WTC11 (cell line): ENCODE measurements around the gene THRSP.

Experiments used
- CBFB ChIP-seq: sonication (generic); formaldehyde crosslinking; IDR thresholded peaks from 2 replicates; pipeline ENCODE4 v1.8.1; 2022; ENCODE audit warnings: mild to moderate bottlenecking, low read depth, missing genetic modification reagents
- ESRRA ChIP-seq: sonication (generic); formaldehyde crosslinking; IDR thresholded peaks from 2 replicates; pipeline ENCODE4 v1.8.1; 2022; ENCODE audit warnings: mild to moderate bottlenecking, missing genetic modification reagents, borderline replicate concordance
- KAT7 ChIP-seq: sonication (generic); formaldehyde crosslinking; IDR thresholded peaks from 2 replicates; pipeline ENCODE4 v1.8.1; 2023; ENCODE audit warnings: missing genetic modification reagents, mild to moderate bottlenecking, borderline replicate concordance
- NR2C2 ChIP-seq: sonication (generic); formaldehyde crosslinking; IDR thresholded peaks from 2 replicates; pipeline ENCODE4 v1.8.0; 2022; ENCODE audit warnings: mild to moderate bottlenecking, missing genetic modification reagents
- SP1 ChIP-seq: sonication (generic); formaldehyde crosslinking; conservative IDR thresholded peaks from 2 replicates; pipeline ENCODE4 v1.8.1; 2022; ENCODE audit warnings: missing genetic modification reagents
- TEAD4 ChIP-seq: sonication (generic); formaldehyde crosslinking; IDR thresholded peaks from 2 replicates; pipeline ENCODE4 v1.8.0; 2022; ENCODE audit warnings: mild to moderate bottlenecking, missing genetic modification reagents
- TP53 ChIP-seq: sonication (generic); formaldehyde crosslinking; IDR thresholded peaks from 2 replicates; pipeline ENCODE4 v1.8.1; 2023; ENCODE audit warnings: mild to moderate bottlenecking, missing genetic modification reagents
- ZNF121 ChIP-seq: sonication (generic); formaldehyde crosslinking; IDR thresholded peaks from 2 replicates; pipeline ENCODE4 v1.8.0; 2023; ENCODE audit warnings: missing genetic modification reagents
- ZNF263 ChIP-seq: sonication (generic); formaldehyde crosslinking; IDR thresholded peaks from 2 replicates; pipeline ENCODE4 v1.8.1; 2022; ENCODE audit warnings: low read depth, mild to moderate bottlenecking, moderate library complexity, missing genetic modification reagents
- TF ChIP-seq, protein P1 (sequence below): sonication (generic); formaldehyde crosslinking; IDR thresholded peaks from 2 replicates; pipeline ENCODE4 v1.8.1; 2023; ENCODE audit warnings: mild to moderate bottlenecking, moderate library complexity, missing genetic modification reagents
- TF ChIP-seq, protein P2 (sequence below): fragments of 200-600 bp; IDR thresholded peaks from 2 replicates; pipeline ENCODE4 v1.8.0; 2022; ENCODE audit warnings: antibody characterized with exemption
- TF ChIP-seq, protein P3 (sequence below): sonication (generic); formaldehyde crosslinking; IDR thresholded peaks from 2 replicates; pipeline ENCODE4 v1.8.0; 2023; ENCODE audit warnings: missing genetic modification reagents
- TF ChIP-seq, protein P4 (sequence below): sonication (generic); formaldehyde crosslinking; IDR thresholded peaks from 2 replicates; pipeline ENCODE4 v1.8.1; 2023; ENCODE audit warnings: mild to moderate bottlenecking, missing genetic modification reagents, moderate library complexity
- TF ChIP-seq, protein P5 (sequence below): sonication (generic); formaldehyde crosslinking; IDR thresholded peaks from 2 replicates; pipeline ENCODE4 v1.8.0; 2023; ENCODE audit warnings: mild to moderate bottlenecking, missing genetic modification reagents

DNA sequence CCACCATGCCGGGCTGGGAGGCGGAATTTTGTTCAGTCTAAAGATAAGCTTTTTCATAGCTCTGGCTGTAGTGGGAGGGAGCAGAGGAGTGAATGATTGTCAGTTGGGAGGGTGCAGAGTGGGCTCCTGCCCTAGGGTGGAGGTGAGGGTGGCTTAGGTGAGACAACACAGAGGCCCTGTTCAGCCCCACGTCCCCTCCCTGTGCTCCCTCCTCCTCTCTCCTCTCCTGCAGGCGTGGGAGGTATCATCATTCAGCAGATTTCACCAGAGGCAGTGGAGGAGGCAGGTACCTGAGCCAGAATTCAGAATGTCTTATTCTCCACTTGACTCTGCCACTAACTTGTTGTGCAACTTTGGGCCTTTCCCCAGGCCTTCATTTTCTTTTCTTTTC is 1.7 kb upstream of the THRSP start:
- TF ChIP-seq, protein P1, sequence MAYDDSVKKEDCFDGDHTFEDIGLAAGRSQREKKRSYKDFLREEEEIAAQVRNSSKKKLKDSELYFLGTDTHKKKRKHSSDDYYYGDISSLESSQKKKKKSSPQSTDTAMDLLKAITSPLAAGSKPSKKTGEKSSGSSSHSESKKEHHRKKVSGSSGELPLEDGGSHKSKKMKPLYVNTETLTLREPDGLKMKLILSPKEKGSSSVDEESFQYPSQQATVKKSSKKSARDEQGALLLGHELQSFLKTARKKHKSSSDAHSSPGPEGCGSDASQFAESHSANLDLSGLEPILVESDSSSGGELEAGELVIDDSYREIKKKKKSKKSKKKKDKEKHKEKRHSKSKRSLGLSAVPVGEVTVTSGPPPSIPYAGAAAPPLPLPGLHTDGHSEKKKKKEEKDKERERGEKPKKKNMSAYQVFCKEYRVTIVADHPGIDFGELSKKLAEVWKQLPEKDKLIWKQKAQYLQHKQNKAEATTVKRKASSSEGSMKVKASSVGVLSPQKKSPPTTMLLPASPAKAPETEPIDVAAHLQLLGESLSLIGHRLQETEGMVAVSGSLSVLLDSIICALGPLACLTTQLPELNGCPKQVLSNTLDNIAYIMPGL (CRISPR knock-in tag) = no peak
- TF ChIP-seq, protein P2, sequence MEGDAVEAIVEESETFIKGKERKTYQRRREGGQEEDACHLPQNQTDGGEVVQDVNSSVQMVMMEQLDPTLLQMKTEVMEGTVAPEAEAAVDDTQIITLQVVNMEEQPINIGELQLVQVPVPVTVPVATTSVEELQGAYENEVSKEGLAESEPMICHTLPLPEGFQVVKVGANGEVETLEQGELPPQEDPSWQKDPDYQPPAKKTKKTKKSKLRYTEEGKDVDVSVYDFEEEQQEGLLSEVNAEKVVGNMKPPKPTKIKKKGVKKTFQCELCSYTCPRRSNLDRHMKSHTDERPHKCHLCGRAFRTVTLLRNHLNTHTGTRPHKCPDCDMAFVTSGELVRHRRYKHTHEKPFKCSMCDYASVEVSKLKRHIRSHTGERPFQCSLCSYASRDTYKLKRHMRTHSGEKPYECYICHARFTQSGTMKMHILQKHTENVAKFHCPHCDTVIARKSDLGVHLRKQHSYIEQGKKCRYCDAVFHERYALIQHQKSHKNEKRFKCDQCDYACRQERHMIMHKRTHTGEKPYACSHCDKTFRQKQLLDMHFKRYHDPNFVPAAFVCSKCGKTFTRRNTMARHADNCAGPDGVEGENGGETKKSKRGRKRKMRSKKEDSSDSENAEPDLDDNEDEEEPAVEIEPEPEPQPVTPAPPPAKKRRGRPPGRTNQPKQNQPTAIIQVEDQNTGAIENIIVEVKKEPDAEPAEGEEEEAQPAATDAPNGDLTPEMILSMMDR = no peak
- TF ChIP-seq, protein P3, sequence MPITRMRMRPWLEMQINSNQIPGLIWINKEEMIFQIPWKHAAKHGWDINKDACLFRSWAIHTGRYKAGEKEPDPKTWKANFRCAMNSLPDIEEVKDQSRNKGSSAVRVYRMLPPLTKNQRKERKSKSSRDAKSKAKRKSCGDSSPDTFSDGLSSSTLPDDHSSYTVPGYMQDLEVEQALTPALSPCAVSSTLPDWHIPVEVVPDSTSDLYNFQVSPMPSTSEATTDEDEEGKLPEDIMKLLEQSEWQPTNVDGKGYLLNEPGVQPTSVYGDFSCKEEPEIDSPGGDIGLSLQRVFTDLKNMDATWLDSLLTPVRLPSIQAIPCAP = no peak
- TF ChIP-seq NR2C2 = no peak
- TF ChIP-seq, protein P4, sequence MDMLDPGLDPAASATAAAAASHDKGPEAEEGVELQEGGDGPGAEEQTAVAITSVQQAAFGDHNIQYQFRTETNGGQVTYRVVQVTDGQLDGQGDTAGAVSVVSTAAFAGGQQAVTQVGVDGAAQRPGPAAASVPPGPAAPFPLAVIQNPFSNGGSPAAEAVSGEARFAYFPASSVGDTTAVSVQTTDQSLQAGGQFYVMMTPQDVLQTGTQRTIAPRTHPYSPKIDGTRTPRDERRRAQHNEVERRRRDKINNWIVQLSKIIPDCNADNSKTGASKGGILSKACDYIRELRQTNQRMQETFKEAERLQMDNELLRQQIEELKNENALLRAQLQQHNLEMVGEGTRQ = no peak
- TF ChIP-seq TEAD4 (CRISPR knock-in tag) = no peak
- TF ChIP-seq ZNF121 (CRISPR knock-in tag) = no peak
- TF ChIP-seq KAT7 (CRISPR knock-in tag) = no peak
- TF ChIP-seq, protein P5, sequence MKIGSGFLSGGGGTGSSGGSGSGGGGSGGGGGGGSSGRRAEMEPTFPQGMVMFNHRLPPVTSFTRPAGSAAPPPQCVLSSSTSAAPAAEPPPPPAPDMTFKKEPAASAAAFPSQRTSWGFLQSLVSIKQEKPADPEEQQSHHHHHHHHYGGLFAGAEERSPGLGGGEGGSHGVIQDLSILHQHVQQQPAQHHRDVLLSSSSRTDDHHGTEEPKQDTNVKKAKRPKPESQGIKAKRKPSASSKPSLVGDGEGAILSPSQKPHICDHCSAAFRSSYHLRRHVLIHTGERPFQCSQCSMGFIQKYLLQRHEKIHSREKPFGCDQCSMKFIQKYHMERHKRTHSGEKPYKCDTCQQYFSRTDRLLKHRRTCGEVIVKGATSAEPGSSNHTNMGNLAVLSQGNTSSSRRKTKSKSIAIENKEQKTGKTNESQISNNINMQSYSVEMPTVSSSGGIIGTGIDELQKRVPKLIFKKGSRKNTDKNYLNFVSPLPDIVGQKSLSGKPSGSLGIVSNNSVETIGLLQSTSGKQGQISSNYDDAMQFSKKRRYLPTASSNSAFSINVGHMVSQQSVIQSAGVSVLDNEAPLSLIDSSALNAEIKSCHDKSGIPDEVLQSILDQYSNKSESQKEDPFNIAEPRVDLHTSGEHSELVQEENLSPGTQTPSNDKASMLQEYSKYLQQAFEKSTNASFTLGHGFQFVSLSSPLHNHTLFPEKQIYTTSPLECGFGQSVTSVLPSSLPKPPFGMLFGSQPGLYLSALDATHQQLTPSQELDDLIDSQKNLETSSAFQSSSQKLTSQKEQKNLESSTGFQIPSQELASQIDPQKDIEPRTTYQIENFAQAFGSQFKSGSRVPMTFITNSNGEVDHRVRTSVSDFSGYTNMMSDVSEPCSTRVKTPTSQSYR (CRISPR knock-in tag) = no peak
- no peak for TF ChIP-seq ZNF263 (CRISPR knock-in tag)
- no peak for TF ChIP-seq CBFB (CRISPR knock-in tag)
- TF ChIP-seq SP1 (CRISPR knock-in tag) = no peak
- no peak for TF ChIP-seq TP53 (CRISPR knock-in tag)
- no peak for TF ChIP-seq ESRRA (CRISPR knock-in tag)
